ENCODE results near the gene GMPPB.
"Not testable (repeated sequence)": the region's sequence is repeated elsewhere in the genome, so short reads cannot be mapped to it uniquely, and the experiment has no call there.

GMPPB gene

GRCh38 chr3:49751501-49751900, 27.8 kb upstream of the GMPPB start:
- TF ChIP-seq POLR2AphosphoS5 (IDR thresholded peaks at IDR 0.05; ENCODE audit: low read depth, low read length) (no peak), TAF1 (IDR thresholded peaks at IDR 0.05; ENCODE audit: borderline replicate concordance, low read depth, low read length) (no peak), POLR2A (IDR thresholded peaks at IDR 0.05; ENCODE audit: low read depth, low read length) (no peak)
- FAIRE-seq: no peak
- no peak for DNase-seq (ENCODE audit: insufficient read length)

- DNase-seq (ENCODE audit: insufficient read length): no peak
- TF ChIP-seq POLR2AphosphoS5 (IDR thresholded peaks at IDR 0.05; ENCODE audit: low read depth, low read length) (no peak), POLR2A (IDR thresholded peaks at IDR 0.05; ENCODE audit: low read depth, low read length) (no peak), TAF1 (IDR thresholded peaks at IDR 0.05; ENCODE audit: borderline replicate concordance, low read depth, low read length) (no peak)
- no peak for FAIRE-seq
Observed at GRCh38 chr3:49750056-49750455, 26.3 kb upstream of the GMPPB start.

GRCh38 chr3:49748874-49749273, 25.1 kb upstream of the GMPPB start:
- not testable (repeated sequence) for DNase-seq (ENCODE audit: insufficient read length); FAIRE-seq

GRCh38 chr3:49747792-49748480, 24.2 kb upstream of the GMPPB start:
- no peak for FAIRE-seq
- TF ChIP-seq POLR2AphosphoS5 (IDR thresholded peaks at IDR 0.05; ENCODE audit: low read depth, low read length) (no peak), TAF1 (IDR thresholded peaks at IDR 0.05; ENCODE audit: borderline replicate concordance, low read depth, low read length) (no peak), POLR2A (IDR thresholded peaks at IDR 0.05; ENCODE audit: low read depth, low read length) (no peak)
- no peak for DNase-seq (ENCODE audit: insufficient read length)

- DNase-seq (ENCODE audit: insufficient read length): no peak
- no peak for FAIRE-seq
- TF ChIP-seq POLR2A (IDR thresholded peaks at IDR 0.05; ENCODE audit: low read depth, low read length) (no peak), TAF1 (IDR thresholded peaks at IDR 0.05; ENCODE audit: borderline replicate concordance, low read depth, low read length) (no peak), POLR2AphosphoS5 (IDR thresholded peaks at IDR 0.05; ENCODE audit: low read depth, low read length) (no peak)
Observed at GRCh38 chr3:49745986-49746385, 22.2 kb upstream of the GMPPB start.

GRCh38 chr3:49740427-49740826, 16.7 kb upstream of the GMPPB start:
- TF ChIP-seq POLR2AphosphoS5 (IDR thresholded peaks at IDR 0.05; ENCODE audit: low read depth, low read length) (no peak), POLR2A (IDR thresholded peaks at IDR 0.05; ENCODE audit: low read depth, low read length) (no peak), TAF1 (IDR thresholded peaks at IDR 0.05; ENCODE audit: borderline replicate concordance, low read depth, low read length) (no peak)
- FAIRE-seq (no peak), DNase-seq (ENCODE audit: insufficient read length) (no peak)

GRCh38 chr3:49738067-49738713, 14.4 kb upstream of the GMPPB start:
- no peak for FAIRE-seq
- no peak for DNase-seq (ENCODE audit: insufficient read length)
- TF ChIP-seq POLR2A (IDR thresholded peaks at IDR 0.05; ENCODE audit: low read depth, low read length) (no peak), POLR2AphosphoS5 (IDR thresholded peaks at IDR 0.05; ENCODE audit: low read depth, low read length) (no peak)

- FAIRE-seq (no peak), DNase-seq (ENCODE audit: insufficient read length) (no peak)
- TF ChIP-seq TAF1 (IDR thresholded peaks at IDR 0.05; ENCODE audit: borderline replicate concordance, low read depth, low read length): no peak
- no peak for TF ChIP-seq POLR2AphosphoS5 (IDR thresholded peaks at IDR 0.05; ENCODE audit: low read depth, low read length)
- TF ChIP-seq POLR2A (IDR thresholded peaks at IDR 0.05; ENCODE audit: low read depth, low read length): no peak
Observed at GRCh38 chr3:49734752-49735151, 11.0 kb upstream of the GMPPB start.

GRCh38 chr3:49733551-49733950, 9.8 kb upstream of the GMPPB start:
- TF ChIP-seq TAF1 (IDR thresholded peaks at IDR 0.05; ENCODE audit: borderline replicate concordance, low read depth, low read length) (no peak), POLR2A (IDR thresholded peaks at IDR 0.05; ENCODE audit: low read depth, low read length) (no peak), POLR2AphosphoS5 (IDR thresholded peaks at IDR 0.05; ENCODE audit: low read depth, low read length) (no peak)
- DNase-seq (ENCODE audit: insufficient read length): no peak
- FAIRE-seq: no peak

- DNase-seq (ENCODE audit: insufficient read length): no peak
- TF ChIP-seq POLR2A (IDR thresholded peaks at IDR 0.05; ENCODE audit: low read depth, low read length): no peak
- no peak for TF ChIP-seq TAF1 (IDR thresholded peaks at IDR 0.05; ENCODE audit: borderline replicate concordance, low read depth, low read length)
- no peak for TF ChIP-seq POLR2AphosphoS5 (IDR thresholded peaks at IDR 0.05; ENCODE audit: low read depth, low read length)
- FAIRE-seq: no peak
Observed at GRCh38 chr3:49732597-49732996, 8.8 kb upstream of the GMPPB start.

GRCh38 chr3:49729966-49730609, 6.3 kb upstream of the GMPPB start:
- no peak for TF ChIP-seq POLR2A (IDR thresholded peaks at IDR 0.05; ENCODE audit: low read depth, low read length)
- no peak for TF ChIP-seq TAF1 (IDR thresholded peaks at IDR 0.05; ENCODE audit: borderline replicate concordance, low read depth, low read length)
- no peak for TF ChIP-seq POLR2AphosphoS5 (IDR thresholded peaks at IDR 0.05; ENCODE audit: low read depth, low read length)
- FAIRE-seq (no peak), DNase-seq (ENCODE audit: insufficient read length) (no peak)

GRCh38 chr3:49727924-49728361, 4.2 kb upstream of the GMPPB start:
- TF ChIP-seq POLR2A (IDR thresholded peaks at IDR 0.05; ENCODE audit: low read depth, low read length): no peak
- no peak for TF ChIP-seq TAF1 (IDR thresholded peaks at IDR 0.05; ENCODE audit: borderline replicate concordance, low read depth, low read length)
- no peak for TF ChIP-seq POLR2AphosphoS5 (IDR thresholded peaks at IDR 0.05; ENCODE audit: low read depth, low read length)
- no peak for DNase-seq (ENCODE audit: insufficient read length)
- FAIRE-seq: no peak

Data from GM12892 (cell line).